Ammon's horn (tissue), 1 donor: ENCODE results near the gene TRAPPC2L.

ENCODE experiments used
- DNase-seq: peaks from one replicate; pipeline ENCODE4 v3.0.0-alpha.2; 2016; ENCODE audit warnings: low spot score

The TRAPPC2L gene

DNA sequence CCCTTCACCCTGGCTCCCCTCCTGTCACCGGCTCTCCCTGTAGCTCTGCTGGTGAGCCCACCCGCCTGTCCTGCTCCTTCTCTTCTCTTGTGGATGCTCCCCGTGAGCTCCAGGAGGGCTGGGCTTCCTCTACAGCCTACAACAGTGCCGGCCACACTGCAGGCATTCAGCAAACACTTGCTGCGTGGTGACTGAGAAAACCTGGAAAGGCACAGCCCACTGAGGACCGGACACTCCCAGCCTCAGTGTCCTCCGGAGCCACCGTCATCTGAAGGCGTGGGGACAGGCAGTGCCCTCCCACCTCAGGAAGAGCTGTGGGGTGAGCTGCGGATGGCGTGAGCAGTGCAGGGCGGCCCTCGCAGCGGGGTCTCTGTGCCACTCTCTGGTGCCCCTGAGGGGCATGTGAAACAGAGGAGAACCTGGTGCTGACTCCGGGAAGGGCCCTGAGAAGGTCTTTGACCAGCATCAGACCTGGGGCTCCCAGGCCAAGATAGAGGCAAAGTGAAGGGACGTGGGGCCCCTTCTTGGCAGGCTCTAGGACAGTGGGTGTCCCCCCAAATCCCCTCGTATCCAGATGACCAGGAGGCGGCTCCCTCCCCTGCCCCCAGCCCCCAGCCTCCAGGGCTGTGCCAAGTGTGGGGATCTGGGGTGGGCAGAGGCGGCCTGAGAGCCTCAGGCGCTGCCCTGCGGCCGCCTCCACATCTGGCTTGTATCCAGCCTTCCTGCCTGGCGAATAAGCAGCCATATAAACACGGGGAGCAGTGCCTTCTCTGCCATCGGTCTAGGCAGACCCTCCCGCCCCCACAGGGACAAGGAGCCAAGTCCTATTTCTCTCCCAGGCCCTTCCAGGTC, 53.6 kb downstream of the TRAPPC2L start:
- no peak for DNase-seq

DNA sequence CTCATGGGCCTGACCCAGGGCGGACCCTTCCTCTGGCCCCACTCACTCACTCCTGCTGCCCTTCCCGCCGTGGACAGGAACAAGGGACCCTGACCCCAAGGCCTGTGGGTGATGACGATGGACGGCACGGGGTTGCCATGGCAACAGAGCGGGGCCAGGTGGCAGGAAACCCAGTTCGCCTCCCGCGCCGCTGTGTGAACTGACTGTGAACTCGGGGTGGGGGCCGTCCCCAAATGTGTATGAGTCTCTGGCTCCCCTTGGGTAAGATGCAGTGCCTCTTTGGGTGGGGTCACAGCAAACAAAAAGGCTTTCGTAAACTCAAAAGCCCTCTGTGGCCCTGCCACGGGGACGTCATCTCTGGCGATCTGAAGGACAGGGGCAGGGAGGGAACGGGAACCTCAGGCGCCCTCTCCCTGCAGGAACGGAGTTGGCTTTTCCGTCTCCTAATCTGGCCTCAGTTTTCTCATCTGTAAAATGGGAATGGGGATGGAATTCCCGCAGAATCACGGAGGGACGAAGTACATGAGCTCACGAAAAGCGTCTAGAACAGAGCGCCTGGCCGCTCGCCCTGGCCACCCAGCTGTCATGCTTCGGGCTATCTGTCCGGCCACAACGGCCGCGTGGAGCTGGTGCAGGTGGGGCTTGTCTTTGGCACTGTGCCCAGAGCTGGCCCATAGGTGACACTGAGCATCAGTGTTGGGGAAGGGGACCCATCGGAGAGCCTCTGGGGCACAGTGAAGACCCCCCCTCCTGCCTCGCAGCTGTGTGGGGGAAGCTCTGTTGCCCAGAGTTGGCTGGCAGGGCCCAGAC, 54.4 kb downstream of the TRAPPC2L start:
- no peak for DNase-seq

DNA sequence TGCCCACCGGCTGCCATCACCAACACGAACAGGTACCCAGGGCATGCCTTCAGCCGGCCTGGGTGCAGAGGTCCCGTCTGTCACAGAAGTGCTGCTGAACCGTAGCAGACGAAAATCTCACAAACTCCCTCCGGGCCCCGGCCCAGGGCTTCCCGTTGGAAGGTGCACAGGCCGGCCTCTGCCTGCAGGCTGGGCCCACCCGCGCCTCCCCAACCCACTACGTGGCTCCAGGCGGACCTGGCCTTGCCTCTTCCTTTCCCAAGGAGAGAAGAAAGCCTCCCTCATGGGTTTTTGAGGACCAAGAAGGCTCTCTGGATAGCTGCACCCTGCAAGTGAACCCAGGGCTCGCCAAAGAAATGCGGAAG, 55.0 kb downstream of the TRAPPC2L start:
- no peak for DNase-seq
